HG03135 (cell line): ENCODE results near the gene KLF1.
"Not testable (repeated sequence)": the region's sequence is repeated elsewhere in the genome, so short reads cannot be mapped to it uniquely, and the experiment has no call there.

ENCODE experiments used
- ATAC-seq: cut with Tn5 transposase; IDR thresholded peaks from one replicate; pipeline ENCODE4 v1.9.1; 2021; ENCODE audit warnings: mild to moderate bottlenecking, moderate library complexity; ENCODE audit not compliant: unreplicated experiment

Gene KLF1

DNA sequence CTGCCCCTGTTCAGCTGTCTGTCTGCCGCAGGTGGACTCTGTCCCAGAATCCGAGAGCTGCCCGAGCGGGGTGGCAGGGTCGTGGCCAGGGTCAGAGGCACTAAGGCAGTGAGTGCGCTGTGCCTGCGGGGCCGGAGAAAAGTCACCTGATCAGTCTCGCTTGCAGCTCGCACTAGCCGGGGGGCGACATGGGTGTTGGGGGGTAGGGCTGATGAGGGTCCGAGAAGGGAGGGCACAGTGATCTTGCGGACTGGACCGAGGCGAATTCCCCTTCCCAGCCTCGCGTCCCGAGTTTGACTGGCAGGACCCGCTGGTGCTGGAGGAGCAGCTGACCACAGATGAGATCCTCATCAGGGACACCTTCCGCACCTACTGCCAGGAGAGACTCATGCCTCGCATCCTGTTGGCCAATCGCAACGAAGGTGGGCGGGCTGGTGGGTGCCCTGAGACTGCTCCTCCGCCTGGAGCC lies 4.6 kb upstream of the KLF1 start:
- no peak for ATAC-seq

DNA sequence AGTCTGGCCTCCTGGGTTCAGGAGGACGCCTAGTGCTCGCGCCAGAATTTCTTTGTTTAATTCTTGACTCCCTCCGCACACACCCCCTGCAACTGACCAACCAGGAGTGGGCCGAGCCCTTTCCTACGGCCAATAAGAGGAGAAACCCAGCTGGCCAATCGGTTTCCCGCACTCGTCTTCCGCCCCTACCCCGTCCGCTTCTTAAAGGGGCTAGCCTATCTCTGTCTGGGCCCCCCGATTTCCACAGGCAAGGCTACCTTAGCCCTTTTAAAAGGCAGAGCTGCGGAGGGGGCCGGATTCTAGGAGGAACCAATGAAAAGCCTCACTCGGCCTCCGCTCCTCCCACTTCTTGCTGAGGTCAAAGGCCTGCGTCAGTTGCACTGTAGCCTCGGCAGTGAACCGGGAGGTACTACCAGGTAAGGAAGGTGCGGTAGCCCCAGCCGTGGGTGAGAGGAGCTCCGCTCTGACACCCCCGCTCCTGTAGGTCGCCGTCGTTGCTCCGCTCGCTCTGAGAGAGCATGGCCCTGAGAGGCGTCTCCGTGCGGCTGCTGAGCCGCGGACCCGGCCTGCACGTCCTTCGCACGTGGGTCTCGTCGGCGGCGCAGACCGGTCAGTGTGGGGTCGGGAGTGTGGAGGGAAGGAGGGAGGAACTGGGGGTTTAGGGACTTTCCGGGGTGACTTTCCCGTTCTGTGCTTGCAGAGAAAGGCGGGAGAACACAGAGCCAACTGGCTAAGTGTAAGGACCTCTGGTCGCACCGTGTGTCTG lies 4.0 kb upstream of the KLF1 start, which contains the start of gene GCDH:
TSS of gene GCDH (plus strand) at position 374 of the 766 bp plus-strand sequence. CDS start at position 519, 145 bp downstream.
- ATAC-seq = peak; percentile 88

DNA sequence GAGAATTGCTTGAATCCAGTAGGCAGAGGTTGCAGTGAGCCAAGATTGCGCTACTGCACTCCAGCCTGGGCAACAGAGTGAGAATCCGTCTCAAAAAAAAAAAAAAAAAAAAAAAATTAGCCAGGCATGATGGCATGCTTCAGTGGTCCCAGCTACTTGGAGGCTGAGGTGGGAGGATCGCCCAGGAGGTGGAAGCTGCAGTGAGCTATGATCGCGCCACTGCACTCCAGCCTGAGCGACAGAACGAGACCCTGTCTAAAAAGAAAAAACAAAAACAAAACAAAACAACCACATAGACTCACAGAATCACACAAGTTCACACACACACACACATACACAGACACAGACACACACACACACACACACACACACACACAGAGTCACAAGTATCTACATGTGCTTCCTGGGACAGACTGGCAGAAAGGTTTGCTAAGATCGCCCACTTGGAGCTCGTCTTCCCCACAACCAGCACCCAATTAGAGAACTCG lies 3.3 kb upstream of the KLF1 start:
- ATAC-seq = not testable (repeated sequence)

DNA sequence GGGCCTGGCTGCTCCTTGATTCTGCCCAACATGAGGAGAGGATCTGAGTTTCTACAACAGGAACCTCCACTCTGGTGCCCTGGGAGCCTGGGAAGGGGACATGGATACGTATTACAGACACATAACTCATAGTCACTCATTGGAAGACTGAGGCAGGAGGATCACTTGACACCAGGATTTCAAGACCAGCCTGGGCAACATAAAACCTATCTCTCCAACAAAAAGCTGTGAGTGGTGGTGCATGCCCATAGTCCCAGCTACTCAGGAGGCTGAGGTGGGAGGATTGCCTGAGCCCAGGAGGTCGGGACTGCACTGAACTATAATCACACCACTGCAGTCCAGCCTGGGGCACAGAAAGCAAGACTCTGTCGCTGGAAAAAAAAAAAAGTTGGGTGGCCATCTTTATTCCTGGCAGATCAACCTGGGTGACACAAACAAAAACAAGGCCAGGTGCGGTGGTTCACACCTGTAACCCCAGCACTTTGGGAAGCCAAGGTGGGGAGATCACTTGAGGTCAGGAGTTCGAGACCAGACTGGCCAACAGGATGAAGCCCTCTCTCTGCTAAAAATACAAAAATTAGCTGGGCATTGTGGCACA lies 1.1 kb upstream of the KLF1 start:
- no peak for ATAC-seq

DNA sequence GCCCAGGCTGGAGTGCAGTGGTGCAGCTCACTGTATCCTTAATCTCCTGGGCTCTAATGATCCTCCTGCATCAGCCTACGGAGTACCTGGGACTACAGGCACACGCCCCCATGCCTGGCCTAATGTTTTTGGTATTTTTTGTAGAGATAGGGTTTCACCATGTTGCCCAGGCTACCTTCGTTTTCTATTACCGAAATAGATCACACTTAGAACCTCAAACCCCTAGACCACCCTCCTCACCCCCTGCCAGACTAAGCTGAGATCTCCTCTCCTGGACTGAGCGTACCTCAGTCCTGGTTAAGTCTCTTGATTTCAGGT lies 391 bp downstream of the KLF1 start:
- ATAC-seq = no peak

DNA sequence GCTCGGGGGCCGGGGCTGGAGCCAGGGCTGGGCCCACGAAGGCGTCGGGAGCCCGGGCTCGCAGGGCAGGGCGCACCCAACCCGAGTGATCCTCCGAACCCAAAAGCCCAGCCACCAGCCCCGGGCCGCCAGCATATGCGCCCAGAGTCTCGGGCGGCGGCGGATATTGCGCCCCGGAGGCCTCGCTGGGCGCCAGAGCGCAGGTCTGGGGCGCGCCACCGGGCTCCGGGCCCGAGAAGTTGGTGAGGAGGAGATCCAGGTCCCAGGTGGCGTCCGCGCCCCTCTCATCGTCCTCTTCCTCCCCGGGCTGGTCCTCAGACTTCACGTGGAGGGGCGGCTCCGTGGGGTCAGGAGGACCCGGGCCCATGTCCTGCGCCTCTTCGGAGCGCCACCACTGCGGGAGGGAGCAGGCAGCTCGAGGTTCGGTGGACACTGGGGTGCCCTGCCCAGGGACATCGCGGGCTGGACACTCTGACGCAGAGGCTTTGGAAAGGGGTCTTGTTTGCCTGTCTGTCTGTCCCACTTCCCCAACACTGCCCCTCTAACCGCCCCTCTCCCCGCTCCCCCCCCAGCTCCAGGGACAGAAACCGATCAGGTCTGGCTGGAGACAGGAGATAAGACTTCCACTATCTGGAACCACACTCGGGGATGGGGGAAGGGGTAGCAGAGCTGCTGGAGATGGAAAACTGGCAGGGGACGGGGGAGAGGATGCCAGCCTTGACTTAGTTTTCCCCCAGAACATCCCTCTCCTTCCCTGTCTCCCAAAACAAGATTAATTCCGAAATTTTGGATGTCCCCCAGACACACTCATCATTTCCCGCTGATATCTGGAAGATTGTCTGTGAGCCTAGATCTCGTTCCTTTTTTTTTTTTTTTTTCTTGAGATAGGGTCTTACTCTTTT lies 1.0 kb downstream of the KLF1 start:
- ATAC-seq = no peak

DNA sequence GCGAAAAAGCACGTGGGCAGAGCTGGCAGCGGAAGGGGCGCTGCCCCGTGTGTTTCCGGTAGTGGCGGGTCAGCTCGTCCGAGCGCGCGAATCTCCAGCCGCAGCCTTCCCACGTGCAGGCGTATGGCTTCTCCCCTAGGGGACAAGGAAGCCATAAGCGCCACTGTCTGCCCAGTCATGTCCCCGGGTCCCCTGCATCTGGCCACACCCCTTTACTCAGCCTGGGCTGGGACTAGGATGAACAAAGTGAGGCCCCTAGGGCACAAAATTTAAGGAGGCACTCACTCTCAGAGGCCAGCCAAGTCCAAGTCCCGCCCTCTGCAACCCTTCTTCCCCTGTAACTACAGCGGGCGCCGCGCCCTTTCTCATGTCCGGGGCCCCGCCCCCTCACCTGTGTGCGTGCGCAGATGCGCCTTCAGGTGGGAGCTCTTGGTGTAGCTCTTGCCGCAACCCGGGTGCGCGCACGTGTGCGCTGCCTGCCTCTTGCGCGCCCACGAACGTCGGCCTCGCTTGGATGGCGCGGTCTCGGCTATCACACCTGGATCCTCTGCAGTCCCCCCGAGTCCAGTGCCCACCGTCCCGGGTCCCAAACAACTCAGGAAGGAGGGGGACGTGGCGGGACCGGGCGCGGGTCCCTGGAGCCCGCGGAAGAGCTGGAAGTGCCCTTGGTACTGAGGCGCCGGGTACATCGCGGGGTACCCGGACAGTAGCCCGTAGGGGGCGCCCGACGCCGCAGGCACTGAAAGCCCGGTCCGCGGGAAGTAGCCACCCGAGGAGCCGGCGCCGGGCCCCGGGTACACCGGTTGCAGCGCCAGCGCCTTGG lies 1.9 kb downstream of the KLF1 start:
- ATAC-seq = no peak

DNA sequence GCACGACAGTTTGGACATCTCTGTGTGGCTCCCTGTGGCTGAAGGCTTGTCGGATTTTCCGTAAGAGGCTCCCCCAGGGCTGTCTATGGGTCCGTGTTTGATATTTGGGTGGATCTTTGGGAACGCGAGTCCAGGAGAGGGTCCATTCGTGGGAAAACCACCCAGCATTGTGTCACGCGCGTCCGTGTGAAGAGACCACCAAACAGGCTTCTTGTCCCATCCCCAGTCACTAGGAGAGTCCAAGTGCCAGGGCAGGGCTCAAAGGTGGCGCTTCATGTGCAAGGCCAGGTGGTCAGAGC lies 2.4 kb downstream of the KLF1 start:
- ATAC-seq = no peak

DNA sequence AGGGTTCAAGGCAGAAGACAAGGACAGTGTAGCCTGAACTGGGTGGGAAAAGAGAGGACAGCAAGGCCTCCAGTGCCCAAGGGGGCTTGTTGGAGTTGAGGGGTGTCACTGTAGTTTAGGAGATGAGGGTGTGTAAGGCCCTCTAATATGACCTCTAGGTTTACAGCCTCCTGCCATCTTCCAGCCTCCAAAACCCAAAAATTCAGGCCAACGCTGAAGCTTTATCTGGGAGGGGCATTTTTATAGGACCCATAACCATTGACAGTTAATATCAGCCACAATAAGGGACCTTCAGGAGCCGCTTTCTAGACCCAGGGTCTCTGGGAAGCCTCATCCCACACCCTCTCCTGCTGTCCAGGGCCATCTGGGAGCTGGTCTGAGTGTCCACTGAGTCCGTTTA lies 2.8 kb downstream of the KLF1 start:
- ATAC-seq = no peak

DNA sequence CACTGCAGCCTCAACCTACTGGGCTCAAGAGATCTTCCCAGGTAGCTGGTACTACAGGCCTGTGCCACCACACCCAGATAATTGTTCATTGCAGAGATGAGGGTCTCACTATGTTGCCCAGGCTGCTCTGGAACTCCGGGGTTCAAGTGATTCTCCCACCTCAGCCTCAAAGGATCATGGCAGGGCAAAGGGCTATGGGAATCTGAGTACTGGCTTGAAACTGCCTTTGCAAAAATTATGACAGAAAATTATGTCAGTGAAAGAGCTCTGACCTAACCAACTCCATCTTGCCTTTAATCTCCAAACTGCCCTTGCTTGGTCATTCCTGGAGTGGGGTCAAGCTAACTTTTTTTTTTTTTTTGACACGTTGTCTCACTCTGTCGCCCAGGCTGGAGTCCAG lies 4.4 kb downstream of the KLF1 start:
- no peak for ATAC-seq

DNA sequence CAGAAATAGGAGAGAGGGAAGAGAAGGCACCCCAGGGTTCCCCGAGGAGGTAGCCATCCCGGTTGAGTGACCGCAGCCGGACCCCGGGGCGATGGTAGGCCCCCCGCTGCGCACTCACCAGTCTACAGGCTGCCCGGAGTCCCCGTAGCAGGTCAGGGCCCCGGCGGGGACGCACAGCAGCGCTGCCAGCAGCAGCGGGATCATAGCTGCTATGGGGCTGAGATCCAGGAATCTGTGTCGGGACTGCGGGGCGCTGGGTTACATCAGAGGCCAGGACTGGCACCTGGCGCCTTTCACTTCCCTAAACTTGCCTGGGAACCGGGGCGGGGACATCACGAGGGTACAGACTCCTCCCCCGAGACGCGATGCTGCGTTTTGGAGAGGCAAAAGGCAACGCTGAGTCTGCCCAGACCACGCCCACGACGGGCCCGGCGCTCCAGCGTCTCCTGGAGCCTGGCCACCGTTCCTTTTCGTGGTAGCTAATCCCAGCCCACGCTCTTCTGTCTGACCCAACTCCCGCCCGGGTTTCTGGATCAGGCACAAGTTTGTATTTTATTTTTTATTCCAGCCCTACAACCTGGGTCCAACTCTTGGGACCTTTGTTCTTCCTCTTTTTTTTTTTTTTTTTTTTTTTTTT lies 5.7 kb downstream of the KLF1 start, which contains the start of gene DNASE2:
TSS of gene DNASE2 (minus strand) at position 278 of the 637 bp plus-strand sequence. CDS start at position 204, 74 bp downstream.
- ATAC-seq = peak; percentile 78

DNA sequence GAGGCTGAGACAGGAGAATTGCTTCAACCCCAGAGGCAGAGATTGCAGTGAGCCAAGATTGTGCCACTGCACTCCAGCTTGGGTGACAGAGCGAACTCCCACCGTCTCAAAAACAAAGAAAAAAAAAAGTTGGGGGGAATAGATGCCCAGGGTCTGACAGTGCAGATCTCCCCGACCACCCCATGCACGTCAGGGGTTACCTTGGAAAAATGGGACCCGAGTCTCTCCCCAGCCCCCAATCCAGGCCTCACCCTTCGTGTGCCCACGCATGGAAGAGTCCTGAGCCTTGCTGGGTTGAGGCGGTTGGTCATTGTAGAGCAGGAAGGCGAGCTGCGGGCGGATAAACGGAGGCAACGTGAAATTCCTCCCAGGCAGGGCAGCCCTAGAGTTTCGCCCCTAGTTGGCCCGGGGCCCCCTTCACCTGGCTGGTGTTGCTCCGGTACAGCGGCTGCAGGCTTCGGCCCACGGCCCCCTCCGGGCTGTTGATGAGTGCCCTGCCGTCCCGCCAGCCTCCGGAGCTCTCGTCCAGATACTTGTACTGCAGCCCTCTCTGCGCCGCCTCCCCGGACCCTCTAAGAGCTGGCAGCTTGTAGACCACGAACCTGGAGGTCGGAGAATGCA lies 6.3 kb downstream of the KLF1 start:
- peak; percentile 23 for ATAC-seq

DNA sequence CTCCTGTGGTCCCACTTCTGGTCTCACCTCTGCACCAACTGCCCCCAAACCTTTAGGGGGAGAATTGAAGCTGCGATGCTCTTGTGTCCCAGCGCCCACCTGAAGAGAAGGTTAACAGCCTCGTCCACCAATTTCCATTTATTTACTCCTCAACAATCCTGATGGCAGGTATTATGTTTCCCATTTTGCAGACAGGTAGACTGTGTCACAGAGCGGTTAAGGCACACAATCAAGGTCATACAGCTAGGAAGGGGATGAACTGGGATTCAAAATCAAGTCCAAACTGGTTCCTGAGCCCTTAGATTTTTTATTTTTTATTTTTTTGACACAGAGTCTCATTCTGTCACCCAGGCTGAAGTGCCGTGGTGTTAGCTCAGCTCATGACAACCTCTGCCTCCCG lies 11.9 kb downstream of the KLF1 start:
- no peak for ATAC-seq

DNA sequence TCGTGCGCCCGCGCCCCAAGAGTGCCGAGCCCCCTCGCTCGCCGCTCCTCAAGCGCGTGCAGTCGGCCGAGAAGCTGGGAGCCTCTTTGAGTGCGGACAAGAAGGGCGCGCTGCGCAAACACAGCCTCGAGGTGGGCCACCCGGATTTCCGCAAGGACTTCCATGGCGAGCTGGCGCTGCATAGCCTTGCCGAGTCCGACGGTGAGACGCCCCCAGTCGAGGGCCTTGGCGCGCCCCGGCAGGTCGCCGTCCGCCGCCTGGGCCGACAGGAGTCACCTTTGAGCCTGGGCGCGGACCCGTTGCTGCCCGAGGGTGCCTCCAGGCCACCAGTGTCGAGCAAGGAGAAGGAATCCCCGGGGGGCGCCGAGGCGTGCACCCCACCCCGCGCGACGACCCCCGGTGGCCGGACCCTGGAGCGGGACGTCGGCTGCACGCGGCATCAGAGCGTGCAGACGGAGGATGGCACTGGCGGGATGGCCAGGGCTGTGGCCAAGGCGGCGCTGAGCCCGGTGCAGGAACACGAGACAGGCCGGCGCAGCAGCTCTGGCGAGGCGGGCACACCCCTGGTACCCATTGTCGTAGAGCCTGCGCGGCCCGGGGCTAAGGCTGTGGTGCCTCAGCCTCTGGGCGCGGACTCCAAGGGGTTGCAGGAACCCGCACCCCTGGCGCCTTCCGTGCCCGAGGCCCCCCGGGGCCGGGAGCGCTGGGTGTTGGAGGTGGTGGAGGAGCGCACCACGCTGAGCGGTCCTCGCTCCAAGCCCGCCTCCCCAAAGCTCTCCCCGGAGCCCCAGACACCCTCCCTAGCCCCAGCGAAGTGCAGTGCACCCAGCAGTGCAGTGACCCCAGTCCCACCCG lies 12.9 kb downstream of the KLF1 start:
- no peak for ATAC-seq

DNA sequence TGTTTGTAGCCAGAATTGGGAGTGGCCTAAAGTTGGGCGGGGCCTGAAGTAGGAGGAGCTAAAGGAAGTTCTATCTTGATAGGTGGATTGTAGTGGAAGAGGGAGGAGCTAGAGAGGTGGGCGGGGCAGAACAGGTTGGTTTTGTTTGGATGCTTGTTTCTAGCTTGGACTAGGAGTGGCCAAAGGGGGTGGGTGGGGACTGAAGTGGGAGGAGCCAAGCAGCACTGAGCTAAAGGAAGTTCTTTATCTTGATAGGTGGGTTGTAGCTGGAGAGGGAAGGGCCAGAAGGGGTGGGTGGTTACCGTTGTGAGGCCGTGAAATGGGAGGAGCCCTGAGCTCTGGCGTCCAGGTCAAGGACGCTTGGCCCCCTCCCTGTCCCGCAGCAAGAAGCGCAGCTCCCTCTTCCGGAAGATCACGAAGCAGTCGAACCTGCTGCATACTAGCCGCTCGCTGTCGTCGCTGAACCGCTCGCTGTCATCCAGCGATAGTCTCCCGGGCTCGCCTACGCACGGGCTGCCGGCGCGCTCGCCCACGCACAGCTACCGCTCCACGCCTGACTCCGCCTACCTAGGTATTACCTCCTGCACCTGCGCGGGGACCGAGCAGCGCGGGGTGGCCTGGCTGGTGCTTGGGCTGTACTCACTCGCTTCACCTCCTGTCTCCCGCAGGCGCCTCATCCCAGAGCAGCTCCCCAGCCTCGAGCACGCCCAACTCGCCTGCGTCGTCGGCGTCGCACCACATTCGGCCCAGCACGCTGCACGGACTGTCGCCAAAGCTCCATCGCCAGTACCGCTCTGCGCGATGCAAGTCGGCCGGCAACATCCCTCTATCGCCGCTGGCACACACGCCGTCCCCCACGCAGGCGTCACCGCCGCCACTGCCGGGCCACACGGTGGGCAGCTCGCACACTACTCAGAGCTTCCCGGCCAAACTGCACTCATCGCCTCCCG lies 13.8 kb downstream of the KLF1 start:
- no peak for ATAC-seq

DNA sequence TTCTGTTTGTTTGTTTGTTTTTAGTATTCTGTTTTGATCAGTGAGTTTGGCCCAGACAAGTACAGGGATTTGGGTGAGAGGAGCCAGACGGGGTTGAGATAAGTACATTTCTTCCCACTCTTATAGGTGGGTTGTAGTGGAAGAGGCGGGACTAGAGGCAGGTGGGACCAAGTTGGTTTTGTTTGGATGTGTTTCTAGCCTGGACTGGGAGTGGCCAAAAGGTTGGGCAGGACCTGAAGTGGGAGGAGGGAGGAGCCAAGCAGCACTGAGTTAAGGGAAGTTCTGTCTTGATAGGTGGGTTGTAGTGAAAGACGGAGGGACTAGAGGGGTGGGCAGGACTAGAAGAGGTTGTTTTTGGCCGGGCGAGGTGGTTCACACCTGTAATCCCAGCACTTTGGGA lies 14.7 kb downstream of the KLF1 start:
- ATAC-seq = no peak

DNA sequence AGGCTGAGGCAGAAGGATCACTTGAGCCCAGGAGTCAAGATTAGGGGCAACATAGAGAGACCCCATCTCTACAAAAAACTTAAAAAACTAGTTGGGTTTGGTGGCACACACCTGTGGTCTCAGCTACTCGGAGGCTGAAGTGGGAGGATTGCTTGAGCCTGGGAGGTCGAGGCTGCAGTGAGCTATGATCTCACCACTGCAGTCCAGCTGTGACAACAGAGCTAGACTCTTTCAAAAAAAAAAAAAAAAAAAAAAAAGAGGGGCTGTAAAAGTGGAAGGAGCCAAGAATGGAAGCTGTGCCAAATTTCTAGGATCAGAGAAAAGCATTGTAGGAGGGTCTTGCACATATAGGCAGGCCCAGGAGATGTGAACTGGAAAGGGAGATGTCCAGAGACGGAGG lies 15.3 kb downstream of the KLF1 start:
- ATAC-seq = no peak
